SJCRH30 (cell line): Measurements from ENCODE around the gene FANCL. TPM values are rescaled to one million over a fixed set of nuclear protein-coding genes. Genes with fewer than 3 reads are reported as not detected.
"Not testable (repeated sequence)": the region's sequence is repeated elsewhere in the genome, so short reads cannot be mapped to it uniquely, and the experiment has no call there.

Source experiments
- DNase-seq, 2 experiments: peaks; one replicate each; pipeline ENCODE4 v3.0.0-alpha.2; 2015 to 2020
- H3K27ac ChIP-seq: fragments of 250-450 bp; sonication (Bioruptor Pico); 2 replicates; pipeline ENCODE4 v1.5.1; 2020; ENCODE audit warnings: mild to moderate bottlenecking, moderate library complexity
- H3K27me3 ChIP-seq: fragments of 250-450 bp; sonication (Bioruptor Pico); 2 replicates; pipeline ENCODE4 v1.5.1; 2020; ENCODE audit warnings: mild to moderate bottlenecking, moderate library complexity
- H3K36me3 ChIP-seq: fragments of 250-450 bp; sonication (Bioruptor Pico); 2 replicates; pipeline ENCODE4 v1.5.1; 2020; ENCODE audit warnings: mild to moderate bottlenecking, moderate library complexity
- H3K4me1 ChIP-seq: fragments of 250-450 bp; sonication (Bioruptor Pico); 2 replicates; pipeline ENCODE4 v1.5.1; 2020; ENCODE audit warnings: mild to moderate bottlenecking, moderate library complexity
- H3K4me3 ChIP-seq: fragments of 250-450 bp; sonication (Bioruptor Pico); 2 replicates; pipeline ENCODE4 v1.5.1; 2020; ENCODE audit warnings: mild to moderate bottlenecking, moderate library complexity
- H3K9me3 ChIP-seq: fragments of 250-450 bp; sonication (Bioruptor Pico); replicated peaks from 2 replicates; pipeline ENCODE4 v1.5.1; 2020; ENCODE audit warnings: mild to moderate bottlenecking, moderate library complexity
- total RNA-seq: library from RNA; depleted of rRNA; stranded (reverse); fragments of >200 nt; shearing (Covaris generic); gene quantifications from 2 replicates; pipeline ENCODE4 v1.2.3, GENCODE V29; 2014

FANCL gene
- total RNA-seq, 1 experiment from 2014 or later = 105 TPM

DNA sequence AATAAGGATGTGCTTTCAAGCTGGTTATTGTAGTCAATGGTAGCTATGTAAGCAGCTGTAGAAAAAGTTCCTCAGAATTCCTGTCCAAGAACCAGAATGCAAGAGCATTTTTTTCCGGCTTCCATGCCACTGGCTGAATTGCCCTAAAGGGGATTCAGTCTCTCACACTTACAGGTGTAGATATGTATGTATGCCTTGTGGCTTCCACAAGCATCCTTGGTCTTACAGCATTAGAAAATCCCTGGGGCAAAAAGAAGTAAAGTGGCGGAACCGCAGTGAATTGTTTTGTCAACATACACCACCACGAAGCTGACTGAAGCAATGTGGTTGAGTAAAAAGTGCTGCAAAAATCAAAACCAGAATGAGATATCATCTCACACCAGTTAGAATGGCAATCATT, 54.6 kb downstream of the FANCL start:
- H3K36me3 ChIP-seq = peaks cover 22% of the 10 kb centered on the region

DNA sequence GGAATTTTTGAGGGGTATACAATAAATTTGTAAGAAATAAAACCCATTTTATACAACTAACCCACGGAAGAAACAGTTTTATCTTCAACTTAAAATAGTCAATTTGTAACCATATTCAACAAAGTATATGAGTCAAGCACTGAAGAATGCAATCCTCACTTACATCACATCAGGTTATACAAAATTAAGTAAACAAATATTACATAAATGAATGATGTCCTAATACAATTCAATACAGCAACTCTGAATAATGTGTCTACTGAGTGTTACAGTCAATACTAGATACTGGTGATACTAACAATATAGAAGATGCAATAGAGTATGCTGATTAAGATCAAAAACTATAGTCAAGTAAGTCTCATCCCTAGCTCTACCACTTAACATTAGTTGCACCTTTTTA, 58.6 kb downstream of the FANCL start:
- H3K4me3 ChIP-seq = no peak overlapping the region
- DNase-seq = no peak
- H3K27me3 ChIP-seq = no peaks in the 10 kb centered on the region
- peaks cover 8% of the 10 kb centered on the region; the same call in 1 of the 2 replicates for H3K9me3 ChIP-seq
- H3K27ac ChIP-seq = no peak overlapping the region
- no peaks in the 10 kb centered on the region for H3K4me1 ChIP-seq
- H3K36me3 ChIP-seq = peaks cover 3% of the 10 kb centered on the region; the same call in 1 of the 2 replicates

More for the DNA sequence above, 54.6 kb downstream of the FANCL start:
- peak; percentile 27 to 58 for DNase-seq
- Histone ChIP-seq H3K4me3 (no peak overlapping the region), H3K27ac (no peak overlapping the region), H3K27me3 (no peaks in the 10 kb centered on the region), H3K4me1 (no peaks in the 10 kb centered on the region), H3K9me3 (no peaks in the 10 kb centered on the region)

DNA sequence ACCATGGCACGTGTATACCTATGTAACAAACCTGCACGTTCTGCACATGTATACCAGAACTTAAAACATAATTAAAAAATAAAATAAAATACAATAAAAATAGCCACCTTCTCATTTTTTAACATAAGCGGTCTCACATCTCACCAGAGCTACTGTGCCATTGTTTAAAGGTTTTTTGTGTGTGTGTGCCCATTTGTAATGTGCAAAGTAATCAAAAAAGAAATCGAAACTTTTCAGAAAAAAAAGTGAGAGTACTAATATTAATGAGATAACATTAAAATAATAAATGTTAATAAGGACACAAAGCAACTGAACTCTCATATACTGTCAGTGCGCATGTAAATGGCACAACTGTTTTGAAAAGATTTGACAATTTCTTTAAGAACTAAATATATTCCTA, 60.5 kb downstream of the FANCL start:
- DNase-seq = no peak
- Histone ChIP-seq H3K4me3 (no peak overlapping the region), H3K27ac (no peak overlapping the region), H3K36me3 (peaks cover 3% of the 10 kb centered on the region), H3K9me3 (peaks cover 8% of the 10 kb centered on the region), H3K4me1 (no peaks in the 10 kb centered on the region), H3K27me3 (no peaks in the 10 kb centered on the region)

DNA sequence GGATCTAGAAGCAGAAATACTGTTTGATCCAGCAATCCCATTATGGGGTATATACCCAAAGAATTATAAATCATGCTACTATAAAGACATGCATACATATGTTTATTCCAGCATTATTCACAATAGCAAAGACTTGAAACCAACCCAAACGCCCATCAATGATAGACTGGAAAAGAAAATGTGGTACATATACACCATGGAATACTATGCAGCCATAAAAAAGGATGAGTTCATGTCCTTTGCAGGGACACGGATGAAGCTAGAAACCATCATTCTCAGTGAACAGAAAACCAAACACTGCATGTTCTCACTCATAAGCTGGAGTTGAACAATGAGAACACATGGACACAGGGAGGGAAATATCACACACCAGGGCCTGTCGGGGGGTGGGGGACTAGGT, 61.0 kb downstream of the FANCL start:
- not testable (repeated sequence) for DNase-seq, H3K4me3 ChIP-seq, H3K9me3 ChIP-seq, H3K27me3 ChIP-seq, H3K27ac ChIP-seq, H3K36me3 ChIP-seq, H3K4me1 ChIP-seq

DNA sequence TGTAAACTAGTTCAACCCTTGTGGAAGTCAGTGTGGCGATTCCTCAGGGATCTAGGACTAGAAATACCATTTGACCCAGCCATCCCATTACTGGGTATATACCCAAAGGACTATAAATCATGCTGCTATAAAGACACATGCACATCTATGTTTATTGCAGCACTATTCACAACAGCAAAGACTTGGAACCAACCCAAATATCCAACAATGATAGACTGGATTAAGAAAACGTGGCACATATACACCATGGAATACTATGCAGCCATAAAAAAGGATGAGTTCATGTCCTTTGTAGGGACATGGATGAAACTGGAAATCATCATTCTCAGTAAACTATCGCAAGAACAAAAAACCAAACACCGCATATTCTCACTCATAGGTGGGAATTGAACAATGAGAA, 63.9 kb downstream of the FANCL start:
- not testable (repeated sequence) for DNase-seq, H3K36me3 ChIP-seq, H3K27me3 ChIP-seq, H3K4me3 ChIP-seq, H3K4me1 ChIP-seq, H3K27ac ChIP-seq
- peaks cover 17% of the 10 kb centered on the region for H3K9me3 ChIP-seq

DNA sequence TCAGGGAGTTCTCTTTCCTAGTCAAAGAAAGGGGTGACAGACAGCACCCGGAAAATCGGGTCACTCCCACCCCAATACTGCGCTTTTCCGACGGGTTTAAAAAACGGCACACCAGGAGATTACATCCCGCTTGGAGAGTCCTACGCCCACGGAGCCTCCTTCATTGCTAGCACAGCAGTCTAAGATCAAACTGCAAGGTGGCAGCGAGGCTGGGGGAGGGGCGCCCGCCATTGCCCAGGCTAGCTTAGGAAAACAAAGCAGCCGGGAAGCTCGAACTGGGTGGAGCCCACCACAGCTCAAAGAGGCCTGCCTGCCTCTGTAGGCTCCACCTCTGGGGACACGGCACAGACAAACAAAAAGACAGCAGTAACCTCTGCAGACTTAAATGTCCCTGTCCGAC, 69.3 kb downstream of the FANCL start:
- H3K36me3 ChIP-seq = peaks cover 17% of the 10 kb centered on the region
- not testable (repeated sequence) for H3K4me3 ChIP-seq, H3K27ac ChIP-seq, H3K27me3 ChIP-seq, H3K4me1 ChIP-seq, DNase-seq
- H3K9me3 ChIP-seq = peaks cover 12% of the 10 kb centered on the region

DNA sequence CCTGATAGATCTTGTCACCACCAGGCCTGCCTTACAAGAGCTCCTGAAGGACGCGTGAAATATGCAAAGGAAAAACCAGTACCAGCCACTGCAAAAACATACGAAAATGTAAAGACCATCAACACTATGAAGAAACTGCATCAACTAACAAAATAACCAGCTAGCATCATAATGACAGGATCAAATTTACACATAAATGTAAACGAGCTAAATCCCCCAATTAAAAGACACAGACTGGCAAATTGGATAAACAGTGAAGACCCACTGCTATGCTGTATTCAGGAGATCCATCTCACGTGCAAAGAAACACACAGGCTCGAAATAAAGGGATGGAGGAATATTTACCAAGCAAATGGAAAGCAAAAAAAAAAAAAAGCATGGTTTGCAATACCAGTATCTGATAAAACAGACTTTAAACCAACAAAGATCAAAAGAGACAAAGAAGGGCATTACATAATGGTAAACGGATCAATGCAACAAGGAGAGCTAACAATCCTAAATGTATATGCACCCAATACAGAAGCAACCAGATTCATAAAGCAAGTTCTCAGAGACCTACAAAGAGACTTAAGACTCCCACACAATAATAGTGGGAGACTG, 70.7 kb downstream of the FANCL start:
- not testable (repeated sequence) for H3K4me1 ChIP-seq, DNase-seq, H3K27me3 ChIP-seq, H3K27ac ChIP-seq, H3K4me3 ChIP-seq
- Histone ChIP-seq H3K9me3 (peaks cover 12% of the 10 kb centered on the region), H3K36me3 (peaks cover 27% of the 10 kb centered on the region)

DNA sequence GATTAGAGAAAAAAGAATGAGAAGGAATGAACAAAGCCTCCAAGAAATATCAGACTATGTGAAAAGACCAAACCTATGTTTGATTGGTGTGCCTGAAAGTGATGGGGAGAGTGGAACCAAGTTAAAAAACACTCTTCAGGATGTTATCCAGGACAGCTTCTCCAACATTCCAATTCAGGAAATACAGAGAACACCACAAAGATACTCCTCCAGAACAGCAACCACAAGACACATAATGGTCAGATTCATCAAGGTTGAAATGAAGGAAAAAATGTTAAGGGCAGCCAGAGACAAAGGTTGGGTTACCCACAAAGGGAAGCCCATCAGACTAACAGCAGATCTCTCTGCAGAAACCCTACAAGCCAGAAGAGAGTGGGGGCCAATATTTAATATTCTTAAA, 71.3 kb downstream of the FANCL start:
- Histone ChIP-seq H3K36me3 (peaks cover 33% of the 10 kb centered on the region), H3K9me3 (peaks cover 12% of the 10 kb centered on the region)
- not testable (repeated sequence) for H3K27ac ChIP-seq, H3K4me1 ChIP-seq, H3K4me3 ChIP-seq, DNase-seq, H3K27me3 ChIP-seq

DNA sequence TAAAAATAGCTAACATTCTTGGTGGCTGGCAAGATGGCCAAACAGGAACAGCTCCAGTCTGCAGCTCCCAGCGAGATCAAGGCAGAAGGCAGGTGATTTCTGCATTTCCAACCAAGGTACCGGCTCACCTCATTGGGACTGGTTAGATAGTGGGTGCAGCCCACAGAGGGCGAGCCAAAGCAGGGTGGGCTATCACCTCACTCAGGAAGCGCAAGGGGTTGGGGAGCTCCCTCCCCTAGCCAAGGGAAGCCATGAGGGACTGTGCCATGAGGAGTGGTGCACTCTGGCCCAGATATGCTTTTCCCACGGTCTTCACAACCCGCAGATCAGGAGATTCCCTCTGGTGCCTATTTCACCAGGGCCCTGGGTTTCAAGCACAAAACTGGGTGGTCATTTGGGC, 73.0 kb downstream of the FANCL start:
- not testable (repeated sequence) for H3K27me3 ChIP-seq, H3K9me3 ChIP-seq, H3K4me1 ChIP-seq, DNase-seq, H3K4me3 ChIP-seq, H3K27ac ChIP-seq
- H3K36me3 ChIP-seq = peaks cover 45% of the 10 kb centered on the region

DNA sequence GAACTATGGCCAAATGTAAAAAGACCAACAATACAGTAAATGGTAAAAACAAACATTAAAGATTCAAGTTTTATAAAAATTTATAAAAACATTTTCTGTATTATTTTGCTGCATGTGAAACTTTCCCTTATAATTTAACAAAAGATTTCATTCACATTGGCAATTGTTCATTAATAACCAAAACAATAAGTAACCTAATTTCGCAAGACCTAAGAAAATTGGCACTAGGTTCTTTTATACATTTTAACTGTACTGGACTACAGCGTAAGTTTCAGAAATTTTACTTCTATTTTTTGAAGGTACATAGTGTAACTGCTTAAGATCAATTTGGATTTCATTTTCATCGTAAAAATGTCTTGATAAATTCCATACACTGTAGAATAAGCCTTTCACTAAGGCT, 77.2 kb downstream of the FANCL start:
- Histone ChIP-seq H3K36me3 (peaks cover 63% of the 10 kb centered on the region), H3K4me1 (no peaks in the 10 kb centered on the region), H3K27ac (no peak overlapping the region), H3K27me3 (no peaks in the 10 kb centered on the region), H3K4me3 (no peak overlapping the region), H3K9me3 (no peaks in the 10 kb centered on the region)
- DNase-seq = no peak

DNA sequence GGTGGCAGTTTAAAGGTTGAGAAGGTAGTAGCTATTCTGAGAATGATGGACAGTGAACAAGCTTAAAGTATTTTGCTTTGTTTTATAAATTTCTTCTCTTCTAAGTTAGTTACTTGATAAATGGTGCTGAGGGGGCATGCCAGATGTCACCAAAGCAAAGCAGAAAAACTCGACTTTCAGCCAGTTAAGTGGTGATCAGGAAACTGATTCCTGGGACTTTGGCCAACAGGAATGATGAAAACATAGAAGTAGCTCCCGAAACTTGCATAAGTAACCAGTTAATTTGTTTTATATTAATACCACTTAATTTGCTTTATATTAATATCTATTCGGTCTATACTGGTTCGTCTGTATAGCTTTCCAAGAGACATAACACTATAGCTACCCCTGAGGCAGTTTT, 82.6 kb downstream of the FANCL start:
- Histone ChIP-seq H3K4me1 (peaks cover 7% of the 10 kb centered on the region), H3K9me3 (no peaks in the 10 kb centered on the region), H3K27me3 (no peaks in the 10 kb centered on the region), H3K27ac (no peak overlapping the region), H3K36me3 (peaks cover 50% of the 10 kb centered on the region), H3K4me3 (no peak overlapping the region)
- DNase-seq = no peak

DNA sequence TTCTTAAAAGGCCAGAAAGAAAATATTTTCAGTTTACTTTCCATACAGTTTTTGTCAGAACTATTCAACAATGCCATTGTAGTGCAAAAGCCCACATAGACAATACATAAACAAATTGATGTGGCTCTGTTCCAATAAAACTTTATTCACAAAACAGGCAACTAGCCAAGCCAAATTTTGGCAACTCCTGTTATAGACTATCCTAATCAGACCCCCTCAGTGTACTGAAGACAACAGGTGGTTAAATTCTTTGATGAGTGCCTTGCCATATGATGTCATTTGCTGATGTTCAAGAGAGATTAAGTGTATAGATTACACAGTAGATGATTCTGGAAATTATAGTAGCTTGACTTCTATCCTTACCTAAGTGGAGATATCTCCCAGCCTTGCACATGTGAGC, 83.4 kb downstream of the FANCL start:
- Histone ChIP-seq H3K4me3 (no peak overlapping the region), H3K9me3 (no peaks in the 10 kb centered on the region), H3K27me3 (no peaks in the 10 kb centered on the region), H3K27ac (no peak overlapping the region), H3K36me3 (peaks cover 45% of the 10 kb centered on the region), H3K4me1 (peaks cover 7% of the 10 kb centered on the region)
- DNase-seq = peak; percentile 7 to 56

DNA sequence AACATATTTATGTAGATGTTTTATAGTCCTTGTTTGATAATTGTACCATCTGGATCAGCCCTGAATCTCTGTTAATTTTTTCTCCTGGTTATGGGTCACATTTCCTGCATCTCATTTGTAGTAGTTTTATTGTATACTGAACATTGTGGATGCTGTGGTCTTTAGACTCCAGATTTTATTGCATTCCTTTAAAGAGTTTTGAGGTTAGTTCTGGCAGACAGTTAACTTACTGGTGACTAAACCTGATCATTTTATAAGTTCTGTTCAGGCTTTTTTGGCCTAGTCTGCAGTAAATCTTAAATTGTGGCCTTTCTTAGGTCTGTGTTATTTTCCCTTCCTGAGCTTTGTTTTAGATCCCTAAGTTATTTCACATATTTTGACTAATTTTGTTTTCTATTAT, 84.3 kb downstream of the FANCL start:
- DNase-seq = no peak
- no peak overlapping the region for H3K27ac ChIP-seq
- H3K9me3 ChIP-seq = no peaks in the 10 kb centered on the region
- no peaks in the 10 kb centered on the region for H3K27me3 ChIP-seq
- peaks cover 7% of the 10 kb centered on the region for H3K4me1 ChIP-seq
- no peak overlapping the region for H3K4me3 ChIP-seq
- peaks cover 40% of the 10 kb centered on the region for H3K36me3 ChIP-seq

DNA sequence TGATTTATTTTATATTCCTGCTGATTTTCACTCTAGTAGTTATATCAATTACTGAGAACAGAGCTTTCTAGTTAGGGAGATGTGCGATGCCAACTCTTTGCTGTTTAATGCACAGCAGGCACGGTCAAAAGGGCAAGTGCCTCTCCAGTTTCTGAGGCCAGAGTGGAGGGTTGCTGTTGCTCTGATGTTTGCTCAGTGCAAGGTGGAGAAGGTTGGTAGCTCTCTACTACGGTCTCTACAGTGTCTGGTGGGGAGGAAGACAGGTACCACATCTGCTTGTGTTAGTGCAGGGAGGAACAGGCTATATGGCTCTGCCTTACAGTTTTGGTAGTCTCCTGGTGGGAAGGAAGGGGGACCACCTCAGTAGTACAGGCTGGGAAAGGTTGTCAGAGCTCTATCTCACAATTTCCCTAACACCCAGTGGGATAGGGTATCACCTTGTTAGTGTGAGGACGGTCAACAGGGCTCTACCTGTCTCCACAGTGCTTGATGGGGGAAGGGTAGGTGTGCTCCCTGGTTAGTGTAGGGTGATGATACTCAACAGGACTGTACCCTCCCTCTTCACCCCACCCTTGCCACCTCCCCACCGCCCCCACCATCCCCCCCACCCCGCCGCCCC, 85.9 kb downstream of the FANCL start:
- peaks cover 7% of the 10 kb centered on the region for H3K4me1 ChIP-seq
- peaks cover 26% of the 10 kb centered on the region for H3K36me3 ChIP-seq
- H3K27ac ChIP-seq = no peak overlapping the region
- no peaks in the 10 kb centered on the region for H3K27me3 ChIP-seq
- no peak for DNase-seq
- no peaks in the 10 kb centered on the region for H3K9me3 ChIP-seq
- no peak overlapping the region for H3K4me3 ChIP-seq

DNA sequence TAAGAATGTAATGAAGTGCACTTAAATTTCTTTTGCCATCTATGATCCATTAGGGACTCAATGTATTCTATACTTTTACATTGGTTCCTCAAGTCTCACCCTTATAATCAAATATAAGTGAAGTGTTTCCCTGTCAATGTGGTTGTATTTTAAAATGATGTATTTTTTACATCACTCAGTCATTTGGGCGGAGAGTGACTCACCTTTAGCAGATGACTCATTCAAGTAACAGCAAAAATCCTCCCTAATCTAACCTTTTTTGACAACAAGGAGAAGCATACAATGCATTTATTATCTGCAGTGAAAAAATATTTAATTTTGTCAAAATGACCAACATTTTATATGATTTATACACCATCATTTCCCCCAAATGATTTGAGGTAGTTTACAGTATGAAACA, 94.4 kb downstream of the FANCL start:
- Histone ChIP-seq H3K27ac (no peak overlapping the region), H3K4me3 (no peak overlapping the region), H3K4me1 (no peaks in the 10 kb centered on the region), H3K27me3 (no peaks in the 10 kb centered on the region), H3K9me3 (no peaks in the 10 kb centered on the region), H3K36me3 (no peaks in the 10 kb centered on the region)
- no peak for DNase-seq

DNA sequence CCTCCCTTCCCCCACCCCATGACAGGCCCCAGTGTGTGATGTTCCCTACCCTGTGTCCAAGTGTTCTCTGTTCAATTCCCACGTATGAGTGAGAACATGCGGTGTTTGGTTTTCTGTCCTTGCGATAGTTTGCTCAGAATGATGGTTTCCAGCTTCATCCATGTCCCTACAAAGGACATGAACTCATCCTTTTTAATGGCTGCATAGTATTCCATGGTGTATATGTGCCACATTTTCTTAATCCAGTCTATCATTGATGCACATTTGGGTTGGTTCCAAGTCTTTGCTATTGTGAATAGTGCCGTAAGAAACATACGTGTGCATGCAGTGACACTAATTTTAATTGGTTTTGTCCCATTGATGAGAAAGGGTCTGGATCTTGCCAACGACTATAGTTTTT, 95.4 kb downstream of the FANCL start:
- H3K36me3 ChIP-seq, H3K4me1 ChIP-seq, H3K9me3 ChIP-seq, H3K27ac ChIP-seq, H3K27me3 ChIP-seq, DNase-seq, H3K4me3 ChIP-seq: not testable (repeated sequence)
